Heart right ventricle (tissue), 16 donors: ENCODE measurements around the gene SFI1. TPM values are rescaled to one million over a fixed set of nuclear protein-coding genes. Genes with fewer than 3 reads are reported as not detected.
"Not testable (repeated sequence)": the region's sequence is repeated elsewhere in the genome, so short reads cannot be mapped to it uniquely, and the experiment has no call there.

ENCODE experiments used
- ATAC-seq, 8 donors: fragments of 200-7000 bp; cut with Tn5 transposase; one replicate each; pipeline ENCODE4 v1.9.1; 2020; ENCODE audit warnings: mild to moderate bottlenecking in 8 of 8, moderate library complexity in 8 of 8, moderate number of reproducible peaks in 1 of 8
- DNase-seq, 2 donors: peaks; one replicate each; pipeline ENCODE4 v3.0.0-alpha.2; 2020
- H3K27ac ChIP-seq, 10 donors: fragments of 200-600 bp; sonication (generic) in 2 of 10; one replicate each; pipeline versions ENCODE4 v1.5.0 to v1.8.0; 2020 to 2022; ENCODE audit warnings: mild to moderate bottlenecking in 3 of 10
- H3K27me3 ChIP-seq, 7 donors: fragments of 200-600 bp; one replicate each; pipeline ENCODE4 v1.8.0; 2021 to 2022; ENCODE audit warnings: mild to moderate bottlenecking in 2 of 7
- H3K36me3 ChIP-seq, 9 donors: fragments of 200-600 bp; sonication (generic) in 1 of 9; one replicate each; pipeline versions ENCODE4 v1.5.0 to v1.8.0; 2020 to 2022; ENCODE audit warnings: mild to moderate bottlenecking in 2 of 9
- H3K4me1 ChIP-seq, 9 donors: fragments of 200-600 bp; sonication (generic) in 1 of 9; one replicate each; pipeline versions ENCODE4 v1.5.0 to v1.8.0; 2020 to 2022; ENCODE audit warnings: mild to moderate bottlenecking in 4 of 9
- H3K4me3 ChIP-seq, 10 donors: fragments of 200-600 bp; sonication (generic) in 2 of 10; one replicate each; pipeline versions ENCODE4 v1.5.0 to v1.8.0; 2020 to 2022; ENCODE audit warnings: mild to moderate bottlenecking in 7 of 10, moderate library complexity in 2 of 10
- H3K9me3 ChIP-seq, 11 donors: fragments of 200-600 bp in 10 of 11; sonication (generic) in 2 of 11; one replicate each; pipeline versions ENCODE4 v1.5.0 to v1.8.0; 2013 to 2022; ENCODE audit warnings: mild to moderate bottlenecking in 2 of 11, control low read depth in 1 of 11, moderate library complexity in 1 of 11
- WGBS, 2 donors: extraction: QIAGEN DNeasy Blood & Tissue Kit; methylation state at CpG; one replicate each; pipeline ENCODE4 v1.1.7; 2013; ENCODE audit warnings: inconsistent platforms in 1 of 2; 5-methylcytosine and 5-hydroxymethylcytosine counted together
- intact Hi-C, 10 donors: fragments of 100-400 bp; cut with DNase I; formaldehyde crosslinking; loops; one replicate each; pipeline versions ENCODE4 v1.11.1 to v1.14.2; 2022
- polyA plus RNA-seq, 2 donors: library from polyadenylated mRNA; stranded (reverse); fragments of 200-250 nt; gene quantifications; one replicate each; pipeline ENCODE4 v1.2.3, GENCODE V29; 2013
- total RNA-seq, 10 donors: library from RNA; stranded (reverse); fragmentation: NEBNext Ultra II Directional in 3 of 10; extraction: Animal tissue kit (Norgen Biotek cat#: 25700) in 3 of 10; gene quantifications; one replicate each; pipeline versions ENCODE4 v1.2.1 to v1.2.4, GENCODE V29; 2021 to 2023
- TF ChIP-seq, protein P1 (sequence below), 9 donors: fragments of 200-600 bp; sonication (generic) in 2 of 9; IDR thresholded peaks; one replicate each; pipeline versions ENCODE4 v1.5.0 to v1.8.0; 2021 to 2022; ENCODE audit warnings: antibody characterized with exemption in 9 of 9, mild to moderate bottlenecking in 5 of 9, moderate library complexity in 1 of 9
- donor health status: Arrhythmogenic right ventricular cardiomyopathy.
- donor health status: ischemic (EF 13 %, LVEDD 7.1; RV severe dilation, severe dysfunction).
- donor health status: healthy with polysubstance abuse.
- donor health status: DM: no; HTN: yes; CAD: no.
- donor health status: DM: no; HTN: no; CAD: no.
- donor health status: ischemic (EF 25% LVEDD 6.9; RV normal size, moderate dysfunction).
- donor health status: ischemic (EF 25% LVEDD 5.7; RV mildly dilated, moderate dysfunction).
- donor health status: healthy.
- donor health status: DM: yes; HTN: yes; CAD: no.
- donor health status: Ischemic cardiomyopathy.
- donor health status: ischemic (EF 35%, LVEDD 5.7; RV mildly dilated, moderate dysfunction).
- donor health status: nonischemic (EF 11% LVEDD 7.7; RV severe dilation, severe dysfunction).
- donor health status: DM: yes; HTN: yes; CAD: no.
- donor health status: PGD.
- donor health status: ischemic (EF 29% LVEDD 5.4; RV normal size, mild dysfunction).
- donor health status: nonischemic (EF 23%, LVEDD 6.1; RV moderate dilation, normal function).

The SFI1 gene
- total and polyA plus RNA-seq, 12 donors = 4.7 to 20.1 (median 7.3) TPM

DNA sequence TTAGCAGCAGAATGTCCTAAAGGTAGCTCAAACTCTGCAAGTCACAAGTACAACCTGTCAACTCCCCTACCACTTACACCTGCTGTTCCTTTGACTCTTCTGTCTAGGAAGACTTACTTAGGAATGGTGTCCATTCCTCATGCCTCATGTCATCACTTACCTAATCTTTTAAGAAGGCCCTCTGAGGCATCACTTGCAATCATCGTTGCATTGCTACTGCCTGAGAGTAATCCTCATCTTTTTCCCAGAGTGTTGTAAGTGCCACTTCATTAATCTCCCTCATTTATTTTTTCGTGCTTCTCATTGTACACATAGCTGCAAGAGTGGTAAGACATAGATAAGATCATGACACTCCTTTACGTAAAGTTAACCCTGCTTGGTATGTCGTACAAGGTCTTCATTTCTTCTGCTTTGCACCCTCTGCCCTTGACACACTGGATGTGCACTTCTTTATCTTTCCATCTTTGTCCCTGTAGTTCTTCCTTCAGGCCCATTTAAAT lies 54.6 kb downstream of the SFI1 start:
- intact Hi-C loops = loop anchor here in 1 of 10 donors (10.0 kb wide), 1 partner anchor 404 kb away; no protein-coding TSS in a partner anchor
- no peak overlapping the region for H3K27ac ChIP-seq
- TF ChIP-seq, protein P1, sequence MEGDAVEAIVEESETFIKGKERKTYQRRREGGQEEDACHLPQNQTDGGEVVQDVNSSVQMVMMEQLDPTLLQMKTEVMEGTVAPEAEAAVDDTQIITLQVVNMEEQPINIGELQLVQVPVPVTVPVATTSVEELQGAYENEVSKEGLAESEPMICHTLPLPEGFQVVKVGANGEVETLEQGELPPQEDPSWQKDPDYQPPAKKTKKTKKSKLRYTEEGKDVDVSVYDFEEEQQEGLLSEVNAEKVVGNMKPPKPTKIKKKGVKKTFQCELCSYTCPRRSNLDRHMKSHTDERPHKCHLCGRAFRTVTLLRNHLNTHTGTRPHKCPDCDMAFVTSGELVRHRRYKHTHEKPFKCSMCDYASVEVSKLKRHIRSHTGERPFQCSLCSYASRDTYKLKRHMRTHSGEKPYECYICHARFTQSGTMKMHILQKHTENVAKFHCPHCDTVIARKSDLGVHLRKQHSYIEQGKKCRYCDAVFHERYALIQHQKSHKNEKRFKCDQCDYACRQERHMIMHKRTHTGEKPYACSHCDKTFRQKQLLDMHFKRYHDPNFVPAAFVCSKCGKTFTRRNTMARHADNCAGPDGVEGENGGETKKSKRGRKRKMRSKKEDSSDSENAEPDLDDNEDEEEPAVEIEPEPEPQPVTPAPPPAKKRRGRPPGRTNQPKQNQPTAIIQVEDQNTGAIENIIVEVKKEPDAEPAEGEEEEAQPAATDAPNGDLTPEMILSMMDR (IDR thresholded peaks at IDR 0.05) = no peak
- no peaks in the 10 kb centered on the region for H3K27me3 ChIP-seq
- no peak overlapping the region for H3K4me3 ChIP-seq
- H3K36me3 ChIP-seq = peaks cover 0 to 71% (median 0%) of the 10 kb centered on the region in 9 donors
- H3K9me3 ChIP-seq = no peaks in the 10 kb centered on the region
- no peaks in the 10 kb centered on the region for H3K4me1 ChIP-seq
- ATAC-seq = no peak
- DNase-seq = no peak
- WGBS, 2 donors = 62 to 73% methylated on average over 4 of the region's 4 CpGs

DNA sequence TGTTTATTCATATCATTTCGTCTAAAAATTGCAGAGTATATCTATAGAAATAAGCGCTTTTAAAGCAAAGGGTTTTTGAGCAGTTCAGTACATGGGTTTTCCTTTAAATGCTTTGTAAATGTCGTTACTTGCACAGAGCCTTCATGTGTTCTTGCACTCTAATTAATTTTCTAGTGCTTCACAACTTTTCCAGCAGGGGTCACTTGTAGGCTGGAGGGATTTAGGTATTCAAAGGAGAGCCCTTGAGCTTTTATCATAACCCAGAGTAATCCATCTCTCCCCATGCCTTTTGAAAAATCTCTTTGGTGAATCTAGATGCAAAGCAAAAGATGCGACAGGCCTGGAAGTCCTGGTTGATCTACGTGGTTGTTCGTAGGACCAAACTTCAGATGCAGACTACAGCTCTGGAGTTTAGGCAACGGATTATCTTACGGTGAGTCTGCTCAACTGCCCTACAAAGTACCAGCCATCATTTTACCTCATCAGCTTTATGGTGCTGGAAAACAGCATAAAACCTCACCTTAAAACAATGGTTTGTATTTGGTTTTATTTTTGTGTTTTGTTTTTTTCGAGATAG lies 60.4 kb downstream of the SFI1 start:
- Histone ChIP-seq H3K36me3 (peaks cover 0 to 55% (median 0%) of the 10 kb centered on the region in 9 donors), H3K4me3 (no peak overlapping the region), H3K27me3 (no peaks in the 10 kb centered on the region), H3K27ac (no peak overlapping the region), H3K4me1 (peaks cover 0 to 6% (median 0%) of the 10 kb centered on the region in 9 donors), H3K9me3 (no peaks in the 10 kb centered on the region)
- 71 to 73% methylated on average over 9 of the region's 9 CpGs for WGBS, 2 donors
- TF ChIP-seq, protein P1 (IDR thresholded peaks at IDR 0.05) = peak; percentile 24 to 67 (median 60)
- DNase-seq = no peak
- intact Hi-C loops = loop anchor here in 3 of 10 donors (1.0 to 10.0 kb wide), 4 partner anchors 76 to 398 kb away; no protein-coding TSS in a partner anchor
- ATAC-seq = peak in 3 of 8 donors; percentile 42 to 50 (median 49)

DNA sequence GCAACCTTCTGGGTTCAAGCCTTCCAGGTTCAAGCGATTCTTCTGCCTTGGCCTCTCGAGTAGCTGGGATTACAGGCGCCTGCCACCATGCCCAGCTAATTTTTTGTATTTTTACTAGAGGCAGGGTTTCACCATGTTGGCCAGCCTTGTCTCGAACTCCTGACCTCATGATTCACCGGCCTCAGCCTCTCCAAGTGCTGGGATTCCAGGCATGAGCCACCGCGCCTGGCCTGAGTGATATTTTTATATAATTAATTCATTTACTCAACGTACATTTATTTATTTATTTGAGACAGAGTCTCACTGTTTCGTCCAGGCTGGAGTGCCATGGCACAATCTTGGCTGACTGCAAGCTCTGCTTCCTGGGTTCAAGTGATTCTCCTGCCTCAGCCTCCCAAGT lies 62.2 kb downstream of the SFI1 start:
- H3K36me3 ChIP-seq = peaks cover 0 to 64% (median 0%) of the 10 kb centered on the region in 9 donors
- not testable (repeated sequence) for ATAC-seq, DNase-seq, H3K4me1 ChIP-seq, H3K4me3 ChIP-seq, H3K9me3 ChIP-seq, H3K27ac ChIP-seq, H3K27me3 ChIP-seq
- intact Hi-C loops = loop anchor here in 3 of 10 donors (2.0 to 10.0 kb wide), 3 partner anchors 74 to 396 kb away; no protein-coding TSS in a partner anchor
- 93% methylated on average over 9 of the region's 9 CpGs for WGBS, 2 donors

DNA sequence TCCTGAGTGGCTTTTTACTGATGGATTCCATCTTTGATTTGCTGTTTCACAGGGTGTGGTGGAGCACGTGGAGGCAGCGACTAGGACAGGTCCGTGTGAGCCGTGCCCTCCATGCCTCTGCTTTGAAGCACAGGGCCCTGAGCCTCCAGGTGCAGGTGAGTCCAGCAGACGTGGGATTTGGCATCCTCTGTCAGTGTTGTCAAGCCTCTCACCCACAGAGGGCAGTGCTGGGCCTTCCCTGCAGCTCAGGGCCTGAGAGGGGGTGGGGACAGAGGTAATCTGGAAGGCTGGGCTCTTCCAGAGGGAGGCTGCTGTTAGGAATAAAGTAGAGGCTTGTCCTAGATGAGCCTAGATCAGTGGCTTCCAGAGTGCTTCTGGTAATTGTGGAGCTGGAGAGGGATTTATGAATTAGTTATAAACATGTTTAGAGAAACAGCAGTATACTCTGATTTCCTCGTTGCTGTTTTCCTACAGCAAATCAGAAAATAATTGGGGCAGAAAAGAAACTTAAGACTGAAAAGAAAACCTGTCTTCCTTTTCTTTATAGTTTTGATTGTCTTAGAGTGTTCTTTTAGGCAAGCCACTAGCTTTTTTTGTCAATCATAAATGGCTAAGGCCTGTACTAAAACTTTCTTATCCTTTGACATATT lies 65.0 kb downstream of the SFI1 start:
- 34 to 43% methylated on average over 6 of the region's 6 CpGs for WGBS, 2 donors
- Histone ChIP-seq H3K9me3 (no peaks in the 10 kb centered on the region), H3K4me1 (peaks cover 0 to 6% (median 0%) of the 10 kb centered on the region in 9 donors), H3K36me3 (peaks cover 0 to 70% (median 0%) of the 10 kb centered on the region in 9 donors), H3K4me3 (no peak overlapping the region), H3K27ac (no peak overlapping the region), H3K27me3 (no peaks in the 10 kb centered on the region)
- ATAC-seq = peak; percentile 79 to 96 (median 90)
- DNase-seq = peak; percentile 62 to 74
- intact Hi-C loops = loop anchor here in 6 of 10 donors (2.0 to 5.0 kb wide), 3 partner anchors 71 to 73 kb away; no protein-coding TSS in a partner anchor
- TF ChIP-seq, protein P1 (IDR thresholded peaks at IDR 0.05) = peak; percentile 46 to 81 (median 73)
